CD4-positive, CD25-positive, alpha-beta regulatory T cell (primary cell): Measurements from ENCODE around the gene HIPK4. TPM values are rescaled to one million over a fixed set of nuclear protein-coding genes. Genes with fewer than 3 reads are reported as not detected.
A peak's percentile ranks its signal among the peaks of the same experiment; 100 is the strongest.

ENCODE experiments used
- ATAC-seq, 2 donors: fragments of 150-1000 bp; cut with Tn5 transposase; one replicate each; pipeline ENCODE4 v1.10.0; 2021; ENCODE audit warnings: low read depth in 2 of 2, moderate number of reproducible peaks in 2 of 2, moderate library complexity in 1 of 2
- DNase-seq, 3 donors: peaks; one replicate each; pipeline versions ENCODE4 v3.0.0 to v3.0.0-alpha.2; 2012 to 2022; ENCODE audit warnings: mixed read lengths in 1 of 3
- H3K27ac ChIP-seq: one replicate; pipeline ENCODE4 v1.7.0; 2013; ENCODE audit warnings: mild to moderate bottlenecking, low read length; ENCODE audit not compliant: insufficient read depth, poor library complexity, severe bottlenecking
- H3K27me3 ChIP-seq: one replicate; pipeline ENCODE4 v1.7.0; 2013; ENCODE audit warnings: low read length; ENCODE audit not compliant: control insufficient read depth, insufficient read depth
- H3K36me3 ChIP-seq: one replicate; pipeline ENCODE4 v1.7.0; 2013; ENCODE audit warnings: mild to moderate bottlenecking, low read length, moderate library complexity; ENCODE audit not compliant: control insufficient read depth, insufficient read depth
- H3K4me1 ChIP-seq: 2 replicates; pipeline ENCODE4 v1.7.0; 2013; ENCODE audit warnings: mild to moderate bottlenecking, low read length; ENCODE audit not compliant: insufficient read depth, control insufficient read depth, poor library complexity, severe bottlenecking
- H3K4me3 ChIP-seq: one replicate; pipeline ENCODE4 v1.7.0; 2013; ENCODE audit warnings: low read depth, mild to moderate bottlenecking, low read length, moderate library complexity
- H3K9me3 ChIP-seq, 2 experiments: 1 replicate in 1 of 2; 2 replicates in 1 of 2; pipeline ENCODE4 v1.7.0; 2013; ENCODE audit warnings: low read length in 2 of 2, mild to moderate bottlenecking in 1 of 2, moderate library complexity in 1 of 2; ENCODE audit not compliant: control insufficient read depth in 2 of 2
- H3K27ac Mint-ChIP-seq, 3 donors: one replicate each; pipeline ENCODE4 v1.8.0; 2020 to 2022; ENCODE audit warnings: mild to moderate bottlenecking in 3 of 3, mixed read lengths in 3 of 3, moderate library complexity in 2 of 3
- H3K27me3 Mint-ChIP-seq: one replicate; pipeline ENCODE4 v1.8.0; 2022; ENCODE audit warnings: mild to moderate bottlenecking, mixed read lengths
- H3K36me3 Mint-ChIP-seq: one replicate; pipeline ENCODE4 v1.8.0; 2020; ENCODE audit warnings: mixed read lengths
- H3K4me1 Mint-ChIP-seq, 4 donors: one replicate each; pipeline ENCODE4 v1.8.0; 2020 to 2022; ENCODE audit warnings: mixed read lengths in 4 of 4, mild to moderate bottlenecking in 1 of 4
- H3K4me3 Mint-ChIP-seq, 4 donors: one replicate each; pipeline ENCODE4 v1.8.0; 2020 to 2022; ENCODE audit warnings: mild to moderate bottlenecking in 4 of 4, mixed read lengths in 4 of 4, moderate library complexity in 3 of 4
- H3K9me3 Mint-ChIP-seq, 7 donors: one replicate each; pipeline ENCODE4 v1.8.0; 2020 to 2022; ENCODE audit warnings: mixed read lengths in 7 of 7, mild to moderate bottlenecking in 3 of 7, moderate library complexity in 2 of 7
- polyA plus RNA-seq, 4 donors: library from polyadenylated mRNA; unstranded; fragments of 300-500 nt; fragmentation: Illumina TruSeq; gene quantifications; one replicate each; pipeline ENCODE4 v1.2.3, GENCODE V29; 2021
- total RNA-seq: library from RNA; stranded (reverse); gene quantifications from one replicate; pipeline ENCODE4 v1.2.3, GENCODE V29; 2022

The HIPK4 gene
- total and polyA plus RNA-seq, 5 donors from 2014 or later = not detected

GRCh38 chr19:40425450-40426287 lies 35.7 kb upstream of the HIPK4 start, which contains the start of gene SERTAD1:
SERTAD1 (minus strand) TSS chr19:40425992; CDS start chr19:40423546, 2,446 bp downstream.
- ATAC-seq (peak; percentile 92 to 93), DNase-seq (peak; percentile 100)
- H3K36me3 ChIP-seq = peaks cover 6% of the 10 kb centered on the region
- peaks cover 22% of the 10 kb centered on the region for H3K27me3 Mint-ChIP-seq
- peak within 1 kb of the TSS; percentile 91 to 97 (median 96) for H3K4me3 Mint-ChIP-seq
- H3K27ac Mint-ChIP-seq = peak within 1 kb of the TSS; percentile 97 to 99 (median 99)
- H3K4me1 Mint-ChIP-seq = peaks cover 0 to 35% (median 21%) of the 10 kb centered on the region in 4 donors
- no peaks in the 10 kb centered on the region for H3K9me3 ChIP-seq
- H3K9me3 Mint-ChIP-seq = peaks cover 0 to 2% (median 0%) of the 10 kb centered on the region in 7 donors
- no peaks in the 10 kb centered on the region for H3K36me3 Mint-ChIP-seq
- peak within 1 kb of the TSS; percentile 96 for H3K27ac ChIP-seq
- no peaks in the 10 kb centered on the region for H3K27me3 ChIP-seq
- peak within 1 kb of the TSS; percentile 90 for H3K4me3 ChIP-seq
- H3K4me1 ChIP-seq = peaks cover 42% of the 10 kb centered on the region

- H3K4me3 ChIP-seq = peak overlapping the region; percentile 90
- H3K9me3 ChIP-seq = no peaks in the 10 kb centered on the region
- DNase-seq (peak in 1 of 3 donors; percentile 25), ATAC-seq (no peak)
- peaks cover 0 to 2% (median 0%) of the 10 kb centered on the region in 7 donors for H3K9me3 Mint-ChIP-seq
- H3K4me1 ChIP-seq = peaks cover 42% of the 10 kb centered on the region
- peak overlapping the region; percentile 97 to 99 (median 99) for H3K27ac Mint-ChIP-seq
- H3K36me3 ChIP-seq = peaks cover 6% of the 10 kb centered on the region
- peak overlapping the region; percentile 96 for H3K27ac ChIP-seq
- peak overlapping the region; percentile 91 to 97 (median 96) for H3K4me3 Mint-ChIP-seq
- no peaks in the 10 kb centered on the region for H3K27me3 ChIP-seq
- H3K27me3 Mint-ChIP-seq = peaks cover 24% of the 10 kb centered on the region
- H3K4me1 Mint-ChIP-seq = peaks cover 0 to 35% (median 23%) of the 10 kb centered on the region in 4 donors
- H3K36me3 Mint-ChIP-seq = no peaks in the 10 kb centered on the region
Measured at GRCh38 chr19:40424637-40425449, 34.9 kb upstream of the HIPK4 start.

- Histone ChIP-seq H3K27ac (peak overlapping the region; percentile 96), H3K4me1 (peaks cover 42% of the 10 kb centered on the region), H3K27me3 (no peaks in the 10 kb centered on the region), H3K4me3 (no peak overlapping the region), H3K9me3 (no peaks in the 10 kb centered on the region), H3K36me3 (peaks cover 6% of the 10 kb centered on the region)
- ATAC-seq = no peak
- Mint-ChIP-seq H3K36me3 (no peaks in the 10 kb centered on the region), H3K9me3 (peaks cover 0 to 2% (median 0%) of the 10 kb centered on the region in 7 donors), H3K27ac (peak overlapping the region in 2 of 3 donors; percentile 97 to 99), H3K4me1 (peaks cover 0 to 38% (median 23%) of the 10 kb centered on the region in 4 donors), H3K27me3 (peaks cover 24% of the 10 kb centered on the region), H3K4me3 (peak overlapping the region; percentile 44 to 95 (median 74))
- no peak for DNase-seq
Measured at GRCh38 chr19:40423938-40424337, 34.0 kb upstream of the HIPK4 start.

- H3K27ac ChIP-seq = no peak overlapping the region
- Mint-ChIP-seq H3K4me3 (peak overlapping the region; percentile 89 to 96 (median 93)), H3K27me3 (peaks cover 27% of the 10 kb centered on the region), H3K9me3 (peaks cover 0 to 2% (median 0%) of the 10 kb centered on the region in 7 donors), H3K27ac (peak overlapping the region in 2 of 3 donors; percentile 32 to 95), H3K36me3 (no peaks in the 10 kb centered on the region), H3K4me1 (peaks cover 0 to 42% (median 26%) of the 10 kb centered on the region in 4 donors)
- no peaks in the 10 kb centered on the region for H3K27me3 ChIP-seq
- H3K4me1 ChIP-seq = peaks cover 42% of the 10 kb centered on the region
- H3K4me3 ChIP-seq = no peak overlapping the region
- peaks cover 6% of the 10 kb centered on the region for H3K36me3 ChIP-seq
- no peaks in the 10 kb centered on the region for H3K9me3 ChIP-seq
- DNase-seq (no peak), ATAC-seq (no peak)
Measured at GRCh38 chr19:40422748-40423566, 33.0 kb upstream of the HIPK4 start.

- H3K4me1 Mint-ChIP-seq = peaks cover 0 to 46% (median 28%) of the 10 kb centered on the region in 4 donors
- peak overlapping the region; percentile 82 for H3K27ac ChIP-seq
Measured at GRCh38 chr19:40421993-40422747, 32.2 kb upstream of the HIPK4 start.

GRCh38 chr19:40420766-40421765 lies 31.1 kb upstream of the HIPK4 start:
- Histone ChIP-seq H3K27me3 (no peaks in the 10 kb centered on the region), H3K4me1 (peaks cover 37% of the 10 kb centered on the region), H3K9me3 (no peaks in the 10 kb centered on the region), H3K4me3 (peak overlapping the region; percentile 78), H3K36me3 (peaks cover 6% of the 10 kb centered on the region), H3K27ac (peak overlapping the region; percentile 82)
- H3K9me3 Mint-ChIP-seq = peaks cover 0 to 2% (median 0%) of the 10 kb centered on the region in 7 donors
- H3K4me3 Mint-ChIP-seq = peak overlapping the region; percentile 87 to 96 (median 90)
- peak; percentile 33 to 44 for ATAC-seq
- DNase-seq = peak; percentile 68 to 78 (median 72)
- H3K27ac Mint-ChIP-seq = peak overlapping the region; percentile 94 to 97 (median 95)
- peaks cover 0 to 41% (median 27%) of the 10 kb centered on the region in 4 donors for H3K4me1 Mint-ChIP-seq
- H3K27me3 Mint-ChIP-seq = peaks cover 21% of the 10 kb centered on the region
- H3K36me3 Mint-ChIP-seq = no peaks in the 10 kb centered on the region

More at GRCh38 chr19:40421993-40422747, 32.2 kb upstream of the HIPK4 start:
- ATAC-seq (no peak), DNase-seq (no peak)
- peaks cover 6% of the 10 kb centered on the region for H3K36me3 ChIP-seq
- peaks cover 42% of the 10 kb centered on the region for H3K4me1 ChIP-seq
- H3K27ac Mint-ChIP-seq = peak overlapping the region; percentile 42 to 97 (median 95)
- no peaks in the 10 kb centered on the region for H3K9me3 ChIP-seq
- H3K36me3 Mint-ChIP-seq = no peaks in the 10 kb centered on the region
- H3K4me3 ChIP-seq = no peak overlapping the region
- peaks cover 25% of the 10 kb centered on the region for H3K27me3 Mint-ChIP-seq
- peaks cover 0 to 2% (median 0%) of the 10 kb centered on the region in 7 donors for H3K9me3 Mint-ChIP-seq
- no peaks in the 10 kb centered on the region for H3K27me3 ChIP-seq
- peak overlapping the region; percentile 87 to 96 (median 90) for H3K4me3 Mint-ChIP-seq
